GM21529 (cell line): Measurements from ENCODE around the gene CRAT.

Experiments used
- ATAC-seq: cut with Tn5 transposase; IDR thresholded peaks from one replicate; pipeline ENCODE4 v1.9.1; 2021; ENCODE audit not compliant: unreplicated experiment

Gene CRAT

DNA sequence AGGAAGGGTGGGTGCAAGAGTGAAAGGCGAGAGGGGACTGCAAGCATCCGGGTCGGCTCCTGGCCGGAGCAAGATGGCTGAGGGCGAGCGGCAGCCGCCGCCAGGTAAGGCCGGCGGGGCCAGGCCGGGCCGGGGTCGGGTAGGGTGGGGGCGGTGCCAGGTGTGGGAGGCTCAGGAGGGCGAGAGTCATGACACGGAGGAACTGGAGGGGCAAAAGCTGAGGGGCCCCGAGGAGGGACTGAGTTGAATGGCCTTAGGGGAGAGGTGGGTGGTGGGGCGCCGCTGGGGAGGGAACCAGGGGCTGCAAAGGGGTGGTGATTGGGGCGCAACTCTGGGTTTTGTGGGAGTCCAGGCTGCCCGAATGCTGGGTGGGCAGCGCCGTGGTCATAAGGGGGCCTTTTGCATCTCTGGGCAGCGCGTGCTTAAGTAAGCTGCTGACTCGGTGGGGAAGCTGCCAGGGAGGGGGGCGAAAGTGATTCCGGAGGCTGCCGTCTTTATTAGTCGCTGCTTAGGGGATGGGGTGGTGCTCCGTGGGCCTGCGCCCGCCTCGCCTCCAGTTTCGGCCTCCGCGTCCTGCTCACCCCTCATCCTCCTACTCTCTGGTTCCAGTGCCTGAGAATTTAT, 1.0 kb upstream of the CRAT start:
- peak; percentile 13 for ATAC-seq

DNA sequence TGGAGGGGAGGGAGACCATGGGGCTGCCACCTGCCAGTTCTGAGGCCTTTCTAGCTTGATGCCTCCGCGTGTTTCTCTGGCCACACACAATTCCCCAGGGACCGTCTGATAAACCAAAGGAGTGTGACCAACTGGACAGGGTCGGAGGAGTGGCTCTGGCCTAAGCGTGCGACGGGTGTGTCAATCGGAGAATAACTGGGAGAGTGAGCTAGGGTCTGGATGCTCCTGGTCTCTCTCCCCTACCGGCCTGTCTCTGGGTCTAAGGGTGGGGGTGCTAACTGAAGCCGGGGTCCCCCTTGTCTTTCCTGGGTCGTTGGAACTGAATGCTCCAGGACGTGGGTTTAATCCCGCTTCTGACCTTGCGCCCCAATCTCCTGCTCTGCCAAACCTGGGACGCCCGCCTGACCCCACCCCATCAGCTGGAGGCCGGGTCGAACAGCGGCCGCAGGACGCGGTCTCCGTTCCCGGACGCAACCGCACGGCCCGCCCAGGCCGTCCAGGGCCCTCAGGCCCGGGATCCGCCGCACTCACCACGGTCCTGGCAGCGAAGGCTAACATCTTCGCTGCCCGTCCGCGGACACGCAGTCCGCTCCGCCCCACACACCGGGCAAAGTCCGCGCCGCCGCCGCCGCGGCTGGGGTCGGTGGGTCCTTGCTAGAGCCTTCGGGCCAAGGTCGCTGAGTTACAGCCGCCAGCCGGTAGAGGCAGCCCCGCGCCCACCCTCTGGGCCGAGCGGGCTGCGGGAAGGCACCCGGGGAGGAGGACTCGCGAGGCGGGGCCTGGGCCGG, 447 bp downstream of the CRAT start:
- ATAC-seq = peak; percentile 9

DNA sequence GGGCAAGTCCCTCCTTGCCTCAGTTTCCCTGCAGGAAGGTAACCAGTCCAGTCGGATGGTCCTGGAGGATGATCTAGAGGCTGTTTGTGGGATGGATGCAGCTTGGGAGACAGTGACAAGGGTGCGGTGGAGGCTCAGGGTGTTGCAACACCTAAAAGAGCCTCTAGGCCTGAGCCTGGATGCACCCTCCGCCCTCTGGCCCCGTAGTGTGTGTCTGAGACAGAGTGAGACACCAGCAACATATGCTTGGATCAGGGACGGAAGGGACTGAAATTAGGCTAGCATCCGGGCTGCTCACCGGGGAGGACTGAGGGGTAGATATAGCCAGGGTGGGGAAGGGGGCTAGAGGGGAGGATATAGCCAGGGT, 1.1 kb downstream of the CRAT start:
- no peak for ATAC-seq

- ATAC-seq = no peak
These were observed 1.6 kb downstream of the CRAT start for GRCh38 chr9:129108805-129109536.

- no peak for ATAC-seq
These were observed 2.3 kb downstream of the CRAT start for GRCh38 chr9:129108083-129108804.

GRCh38 chr9:129107651-129108050, 2.9 kb downstream of the CRAT start:
- no peak for ATAC-seq

DNA sequence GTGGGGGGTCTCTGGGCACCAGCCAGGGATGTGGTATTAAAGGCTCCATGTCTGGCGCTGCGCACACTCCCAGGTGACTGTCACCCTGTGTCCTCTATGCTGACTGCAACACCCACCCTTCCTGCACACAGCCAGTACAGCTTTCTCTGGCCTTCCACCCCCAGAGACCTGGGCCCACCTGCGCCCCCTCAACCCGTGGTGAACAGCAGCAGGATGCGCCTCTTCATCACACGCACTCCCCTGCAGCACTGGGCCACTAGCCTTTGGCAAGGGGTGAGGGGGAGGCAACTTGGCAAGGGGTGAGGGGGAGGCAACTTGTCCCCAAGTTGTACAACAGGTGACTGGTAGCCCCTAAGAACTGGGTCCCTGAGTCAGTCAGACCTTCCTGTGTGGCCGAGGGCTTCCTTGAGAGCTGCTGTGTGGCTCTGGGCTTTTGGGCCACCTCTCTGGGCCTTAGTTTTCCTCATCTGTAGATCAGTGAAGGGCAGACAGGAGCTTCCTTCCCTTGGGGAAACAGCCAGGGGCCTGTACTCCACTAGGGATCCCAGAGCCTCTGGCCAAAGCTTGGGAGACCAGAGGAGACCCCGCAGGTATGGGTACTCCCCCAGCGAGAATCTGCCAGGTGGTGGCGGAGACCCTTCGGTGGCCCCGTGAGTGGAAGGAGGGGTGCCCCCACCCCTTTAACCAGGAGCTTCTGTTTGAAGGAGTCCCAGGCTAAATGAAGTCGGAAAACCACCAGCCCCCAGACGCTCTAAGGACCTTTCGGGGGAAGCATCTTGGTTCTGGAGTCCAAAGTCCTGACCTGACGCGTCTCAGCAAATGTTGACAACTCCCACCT, 4.5 kb downstream of the CRAT start:
- ATAC-seq = no peak

DNA sequence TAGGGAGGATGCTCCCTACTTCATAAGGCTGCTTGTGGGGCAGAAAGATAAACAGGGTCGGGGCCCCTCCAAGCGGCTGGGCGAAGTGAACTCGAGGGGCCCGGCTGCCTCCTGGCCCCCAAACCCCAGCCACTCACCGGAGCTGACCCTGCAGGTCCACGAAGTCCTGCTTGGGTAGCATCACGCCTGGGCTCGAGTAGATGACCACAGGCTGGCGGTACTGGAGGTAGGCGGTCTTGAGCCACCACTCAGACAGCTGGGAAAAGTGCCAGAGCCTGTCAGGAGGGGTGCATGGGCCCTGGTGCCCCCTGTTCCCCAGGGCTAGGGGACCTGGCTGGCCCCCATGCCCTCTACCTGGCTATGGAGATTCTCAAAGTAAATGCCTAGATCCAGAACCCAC, 6.5 kb downstream of the CRAT start:
- no peak for ATAC-seq

DNA sequence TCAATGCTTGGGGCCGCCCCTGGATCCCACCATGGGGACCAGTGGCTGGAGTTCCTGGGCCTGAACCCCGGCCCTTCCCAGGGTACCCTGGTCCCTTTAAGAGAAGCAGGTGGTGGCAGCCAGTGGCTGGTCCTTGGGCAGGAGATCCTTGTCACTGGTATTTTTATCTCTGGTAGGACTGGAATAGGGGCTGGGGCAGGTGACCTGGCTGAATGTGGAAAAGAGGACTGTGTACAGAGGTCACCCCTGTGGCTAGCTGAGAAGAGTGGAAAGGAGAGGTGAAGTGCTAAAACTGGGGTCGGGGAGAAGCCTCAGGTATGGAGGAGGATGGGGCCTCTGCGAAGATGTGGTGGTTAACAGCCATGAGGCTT, 7.0 kb downstream of the CRAT start:
- ATAC-seq = no peak

DNA sequence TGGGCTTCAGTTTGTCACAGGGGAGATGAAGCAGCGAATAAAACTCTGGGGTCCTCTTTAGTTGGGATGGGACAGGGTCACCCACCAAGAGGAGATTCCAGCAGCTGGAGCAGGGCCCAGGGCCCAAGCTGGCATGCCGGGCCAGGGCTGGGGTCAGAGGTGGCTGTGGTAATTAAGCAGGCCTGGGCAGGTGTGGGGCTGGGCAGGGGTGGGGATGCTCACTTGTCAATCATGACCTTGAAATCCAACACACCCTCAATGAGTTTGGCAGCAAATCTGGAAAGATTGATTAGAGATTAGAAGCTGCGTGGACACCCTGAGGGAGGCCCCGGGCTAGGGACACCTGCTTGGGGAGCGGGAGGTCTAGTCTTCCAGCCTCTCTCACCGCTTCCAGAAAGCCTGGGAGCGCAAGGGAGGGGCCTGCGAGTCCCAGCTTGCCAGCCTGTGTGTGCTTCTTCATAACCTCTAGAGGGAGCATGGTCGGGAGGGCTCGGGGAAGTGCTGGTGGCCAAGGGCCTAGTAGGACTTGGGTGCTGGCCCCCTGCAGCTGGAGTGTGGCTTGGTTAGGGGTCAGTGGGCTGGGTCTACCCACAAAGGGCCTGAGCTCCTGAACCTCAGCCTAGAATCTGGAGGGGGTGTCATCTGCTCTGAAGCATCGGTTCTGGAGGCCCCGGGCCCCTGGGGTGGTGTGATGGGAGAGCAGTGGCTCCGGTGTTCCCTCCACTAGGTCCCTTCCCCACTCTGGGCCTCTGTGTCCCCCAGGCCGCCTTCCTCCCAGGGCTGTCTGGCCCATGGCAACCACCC, 7.6 kb downstream of the CRAT start:
- ATAC-seq = no peak

DNA sequence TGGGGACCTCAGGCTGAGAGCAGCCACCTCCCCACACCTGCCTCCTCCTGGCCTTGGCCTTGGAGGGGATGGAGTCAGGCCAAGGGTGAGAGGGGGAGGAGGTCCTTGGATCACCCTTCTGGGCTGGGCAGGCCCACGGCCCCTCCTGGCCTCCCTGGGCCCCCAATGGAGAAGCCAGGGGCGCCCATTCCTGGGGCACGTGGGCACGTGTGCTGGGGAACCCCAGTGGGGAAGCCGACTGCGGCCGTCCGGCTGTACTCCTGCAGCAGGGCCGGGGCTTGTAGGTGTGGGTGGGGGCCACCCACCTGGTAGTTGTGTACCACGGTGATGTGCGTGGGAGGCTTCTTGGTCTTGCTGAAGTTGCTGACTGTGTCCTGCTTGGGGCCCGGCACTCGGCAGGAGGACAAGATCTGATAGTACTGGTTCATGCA, 8.5 kb downstream of the CRAT start:
- ATAC-seq = no peak

- ATAC-seq = no peak
These were observed 9.3 kb downstream of the CRAT start for GRCh38 chr9:129101279-129101678.

- ATAC-seq = no peak
These were observed 10.0 kb downstream of the CRAT start for GRCh38 chr9:129100383-129101169.

DNA sequence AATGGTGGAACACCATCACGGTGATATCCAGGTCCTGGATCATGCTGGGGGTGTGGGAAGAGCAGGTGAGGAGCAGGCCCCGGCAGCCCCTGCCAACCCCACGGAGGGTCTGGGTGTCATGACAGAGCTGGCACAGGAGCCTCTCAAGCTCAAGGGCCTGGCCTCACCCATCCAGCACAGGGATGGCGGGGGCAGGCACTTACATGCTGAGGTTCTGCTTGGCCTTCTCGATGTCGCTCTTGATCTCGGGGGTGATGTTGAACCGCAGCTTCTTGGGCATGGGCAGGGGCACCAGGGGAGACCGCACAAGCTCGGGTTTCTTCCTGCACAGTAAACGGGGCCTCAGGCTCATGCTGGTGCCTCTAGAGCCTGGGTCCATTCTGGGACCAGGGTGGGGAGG, 12.3 kb downstream of the CRAT start:
- no peak for ATAC-seq

DNA sequence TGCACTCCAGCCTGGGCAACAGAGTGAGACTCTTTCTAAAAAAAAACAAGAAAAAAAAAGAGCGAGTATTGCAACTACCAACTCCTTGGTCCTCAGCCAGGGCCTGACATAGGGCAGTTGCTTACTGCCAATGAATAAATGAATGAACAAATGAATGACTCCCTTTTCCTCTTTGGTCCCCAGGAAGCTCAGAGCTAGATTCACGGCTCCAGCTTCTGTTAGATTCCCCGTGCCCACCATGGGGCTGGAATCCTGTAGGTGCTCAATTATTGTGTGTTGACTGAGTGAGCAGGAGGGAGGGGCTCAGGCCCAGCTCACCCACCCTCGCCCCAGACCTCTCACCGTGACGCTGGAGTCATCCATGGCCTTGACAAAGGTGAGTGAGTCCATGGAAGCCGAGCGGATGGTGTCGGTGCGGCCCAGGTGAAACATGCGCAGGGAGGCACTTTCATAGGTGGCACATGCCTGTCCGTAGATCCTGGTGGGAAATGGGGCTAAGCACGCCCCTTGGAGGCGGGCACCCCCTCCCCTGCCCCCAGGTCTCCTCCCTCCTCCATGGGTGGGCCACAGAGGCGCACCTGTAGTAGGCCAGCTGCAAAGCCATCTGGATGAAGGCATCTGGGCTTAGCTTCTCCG, 12.8 kb downstream of the CRAT start:
- no peak for ATAC-seq

GRCh38 chr9:129095908-129096307, 14.7 kb downstream of the CRAT start:
- no peak for ATAC-seq

DNA sequence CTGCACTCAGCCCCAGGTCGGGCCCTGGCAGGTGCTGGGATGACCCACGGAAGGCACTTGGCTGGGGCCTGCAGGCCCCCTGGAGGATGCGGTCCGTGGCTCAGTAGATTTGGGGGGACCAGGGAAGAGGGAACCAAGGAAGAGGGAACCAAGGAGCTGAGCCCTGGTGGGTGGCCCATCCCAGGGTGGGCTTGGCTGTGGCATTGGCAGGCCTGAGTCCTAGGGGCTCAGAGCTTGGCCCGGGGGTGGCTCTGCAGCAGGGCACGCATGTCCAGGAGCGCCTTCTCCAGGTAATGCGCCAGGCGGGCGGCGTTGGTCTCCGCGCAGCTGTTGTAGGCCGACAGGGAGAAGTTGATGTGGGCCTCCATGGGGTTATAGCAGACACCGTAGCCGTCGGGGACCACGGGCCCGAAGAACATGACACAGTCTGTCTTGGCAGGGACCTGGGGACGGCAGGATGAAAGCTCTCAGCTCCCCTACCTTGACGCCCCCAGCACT, 15.4 kb downstream of the CRAT start:
- no peak for ATAC-seq

DNA sequence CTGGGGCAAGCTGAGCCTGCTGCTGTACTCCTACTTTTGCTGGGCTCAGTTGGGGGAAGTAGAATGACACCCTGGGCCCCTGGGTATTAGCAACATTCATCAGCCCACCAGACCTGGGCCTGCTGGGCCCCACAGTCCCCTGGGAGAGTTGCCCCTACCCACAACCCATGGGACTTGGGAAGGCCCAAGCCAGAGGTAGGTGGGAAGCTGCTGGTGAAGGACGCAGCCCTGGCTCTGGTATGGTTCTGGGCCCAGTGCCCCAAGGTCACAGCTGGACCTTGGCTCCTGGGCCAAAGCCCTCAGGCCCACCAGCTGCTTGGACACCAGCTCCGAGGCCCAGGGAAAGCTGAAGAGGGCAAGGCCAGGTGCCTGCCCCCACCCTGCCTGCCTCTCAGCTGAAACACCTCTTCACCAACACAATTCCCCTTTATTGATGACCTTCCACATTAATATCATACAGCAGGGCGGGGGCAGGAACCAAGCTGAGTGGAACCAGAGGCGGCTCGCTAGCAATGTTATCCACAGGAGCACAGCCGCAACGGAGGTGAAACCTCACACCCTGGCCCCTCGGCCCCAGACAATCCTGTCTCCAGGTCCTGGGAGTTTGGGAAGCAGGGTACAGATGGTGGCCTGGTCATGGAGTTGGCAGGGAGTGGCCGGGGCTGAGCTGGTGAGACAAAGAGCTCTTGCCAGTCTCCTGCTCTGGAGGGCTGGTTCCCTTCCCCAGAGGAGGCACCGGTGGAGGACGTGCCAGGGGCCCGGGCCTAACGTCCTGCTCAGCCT, 16.0 kb downstream of the CRAT start:
- no peak for ATAC-seq
